ENCODE data around the gene NLRP8.

GRCh38 chr19:55993492-55993891, 45.9 kb downstream of the NLRP8 start:
- TF ChIP-seq, protein P1, sequence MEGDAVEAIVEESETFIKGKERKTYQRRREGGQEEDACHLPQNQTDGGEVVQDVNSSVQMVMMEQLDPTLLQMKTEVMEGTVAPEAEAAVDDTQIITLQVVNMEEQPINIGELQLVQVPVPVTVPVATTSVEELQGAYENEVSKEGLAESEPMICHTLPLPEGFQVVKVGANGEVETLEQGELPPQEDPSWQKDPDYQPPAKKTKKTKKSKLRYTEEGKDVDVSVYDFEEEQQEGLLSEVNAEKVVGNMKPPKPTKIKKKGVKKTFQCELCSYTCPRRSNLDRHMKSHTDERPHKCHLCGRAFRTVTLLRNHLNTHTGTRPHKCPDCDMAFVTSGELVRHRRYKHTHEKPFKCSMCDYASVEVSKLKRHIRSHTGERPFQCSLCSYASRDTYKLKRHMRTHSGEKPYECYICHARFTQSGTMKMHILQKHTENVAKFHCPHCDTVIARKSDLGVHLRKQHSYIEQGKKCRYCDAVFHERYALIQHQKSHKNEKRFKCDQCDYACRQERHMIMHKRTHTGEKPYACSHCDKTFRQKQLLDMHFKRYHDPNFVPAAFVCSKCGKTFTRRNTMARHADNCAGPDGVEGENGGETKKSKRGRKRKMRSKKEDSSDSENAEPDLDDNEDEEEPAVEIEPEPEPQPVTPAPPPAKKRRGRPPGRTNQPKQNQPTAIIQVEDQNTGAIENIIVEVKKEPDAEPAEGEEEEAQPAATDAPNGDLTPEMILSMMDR (IDR thresholded peaks at IDR 0.05; ENCODE audit: low read depth, low read length), result no peak
- no peak for TF ChIP-seq EZH2phosphoT487 (IDR thresholded peaks at IDR 0.05; ENCODE audit: low read depth)
